KMS-11 (cell line): Measurements from ENCODE around the gene NELFB.

Experiments
- H2AFZ ChIP-seq: fragments of 200-600 bp; sonication (generic); 2 replicates; pipeline ENCODE4 v1.6.1; 2016; ENCODE audit warnings: antibody characterized with exemption, mixed run types, low read depth
- H3K27ac ChIP-seq: fragments of 200-600 bp; sonication (generic); 2 replicates; pipeline ENCODE4 v1.6.1; 2016; ENCODE audit warnings: mild to moderate bottlenecking, mixed run types
- H3K27me3 ChIP-seq: fragments of 200-600 bp; sonication (generic); 2 replicates; pipeline ENCODE4 v1.6.1; 2017; ENCODE audit warnings: mild to moderate bottlenecking, low read depth, mixed run types, moderate library complexity; ENCODE audit not compliant: insufficient read depth
- H3K36me3 ChIP-seq: fragments of 200-600 bp; sonication (generic); 2 replicates; pipeline ENCODE4 v1.6.1; 2017; ENCODE audit warnings: mild to moderate bottlenecking, mixed run types; ENCODE audit not compliant: insufficient read depth
- H3K4me1 ChIP-seq: fragments of 200-600 bp; sonication (generic); 2 replicates; pipeline ENCODE4 v1.6.1; 2016; ENCODE audit warnings: mild to moderate bottlenecking, low read depth, mixed run types; ENCODE audit not compliant: poor library complexity, severe bottlenecking
- H3K4me2 ChIP-seq: fragments of 200-600 bp; sonication (generic); 2 replicates; pipeline ENCODE4 v1.7.0; 2016; ENCODE audit warnings: mild to moderate bottlenecking, mixed run types
- H3K4me3 ChIP-seq: fragments of 200-600 bp; sonication (generic); IDR thresholded peaks from 2 replicates; pipeline ENCODE4 v1.6.1; 2017; ENCODE audit warnings: low read depth, low read length, mixed read lengths; ENCODE audit not compliant: insufficient read depth
- H3K79me2 ChIP-seq: fragments of 200-600 bp; sonication (generic); 2 replicates; pipeline ENCODE4 v1.6.1; 2016; ENCODE audit warnings: low read depth, mixed run types; ENCODE audit not compliant: insufficient read depth
- H3K9ac ChIP-seq: fragments of 200-600 bp; sonication (generic); 2 replicates; pipeline ENCODE4 v1.6.1; 2016; ENCODE audit warnings: mild to moderate bottlenecking, mixed run types
- H4K20me1 ChIP-seq: fragments of 200-600 bp; sonication (generic); 2 replicates; pipeline ENCODE4 v1.6.1; 2016; ENCODE audit warnings: mild to moderate bottlenecking, mixed run types; ENCODE audit not compliant: insufficient read depth
- CTCF ChIP-seq: fragments of 200-600 bp; sonication (generic); conservative IDR thresholded peaks from 2 replicates; pipeline ENCODE4 v1.6.1; 2017; ENCODE audit warnings: low read depth, mild to moderate bottlenecking, antibody characterized with exemption, low read length, moderate library complexity, mixed read lengths

Gene NELFB

GRCh38 chr9:137306850-137307254 lies 51.7 kb downstream of the NELFB start:
- H3K27me3 ChIP-seq = no peaks in the 10 kb centered on the region; the same call in 1 of the 2 replicates
- peaks cover 7% of the 10 kb centered on the region for H3K4me1 ChIP-seq
- no peak overlapping the region for H3K9ac ChIP-seq
- H2AFZ ChIP-seq = no peak overlapping the region
- no peak for TF ChIP-seq CTCF
- no peaks in the 10 kb centered on the region for H3K36me3 ChIP-seq
- no peaks in the 10 kb centered on the region for H4K20me1 ChIP-seq
- H3K79me2 ChIP-seq = no peaks in the 10 kb centered on the region
- H3K27ac ChIP-seq = no peak overlapping the region
- H3K4me3 ChIP-seq = no peak overlapping the region
- no peak overlapping the region for H3K4me2 ChIP-seq

- no peak for TF ChIP-seq CTCF
- Histone ChIP-seq H3K27me3 (no peaks in the 10 kb centered on the region; the same call in 1 of the 2 replicates), H2AFZ (no peak overlapping the region), H3K4me1 (peaks cover 7% of the 10 kb centered on the region), H3K79me2 (no peaks in the 10 kb centered on the region), H3K27ac (no peak overlapping the region), H3K36me3 (no peaks in the 10 kb centered on the region), H3K4me3 (no peak overlapping the region), H4K20me1 (no peaks in the 10 kb centered on the region), H3K4me2 (no peak overlapping the region), H3K9ac (no peak overlapping the region)
These were observed 52.3 kb downstream of the NELFB start for GRCh38 chr9:137307255-137308056.

GRCh38 chr9:137308057-137308619 lies 53.0 kb downstream of the NELFB start:
- no peak overlapping the region for H3K4me2 ChIP-seq
- H3K79me2 ChIP-seq = no peaks in the 10 kb centered on the region
- H2AFZ ChIP-seq = no peak overlapping the region
- H3K27ac ChIP-seq = no peak overlapping the region
- no peak for TF ChIP-seq CTCF
- H3K4me1 ChIP-seq = peaks cover 7% of the 10 kb centered on the region
- no peaks in the 10 kb centered on the region for H4K20me1 ChIP-seq
- H3K4me3 ChIP-seq = no peak overlapping the region
- no peaks in the 10 kb centered on the region for H3K36me3 ChIP-seq
- H3K27me3 ChIP-seq = no peaks in the 10 kb centered on the region; the same call in 1 of the 2 replicates
- no peak overlapping the region for H3K9ac ChIP-seq

GRCh38 chr9:137309368-137310188 lies 54.5 kb downstream of the NELFB start:
- no peaks in the 10 kb centered on the region; the same call in 1 of the 2 replicates for H3K27me3 ChIP-seq
- H3K4me1 ChIP-seq = peaks cover 7% of the 10 kb centered on the region
- no peak for TF ChIP-seq CTCF
- no peak overlapping the region for H3K4me3 ChIP-seq
- H3K9ac ChIP-seq = no peak overlapping the region
- no peaks in the 10 kb centered on the region for H3K79me2 ChIP-seq
- no peaks in the 10 kb centered on the region for H3K36me3 ChIP-seq
- H4K20me1 ChIP-seq = no peaks in the 10 kb centered on the region
- H3K27ac ChIP-seq = no peak overlapping the region
- H2AFZ ChIP-seq = no peak overlapping the region
- H3K4me2 ChIP-seq = no peak overlapping the region
